ENCODE results near the gene RNASEH1. TPM values are rescaled to one million over a fixed set of nuclear protein-coding genes. Genes with fewer than 3 reads are reported as not detected.

The RNASEH1 gene
- total and polyA plus RNA-seq, 2 of the 13 experiments (the other 11 are each of a cell fraction or from before 2014, with no cell fraction given) = 14.5 to 57.4 TPM

- TF ChIP-seq ZNF142 (CRISPR knock-in tag; IDR thresholded peaks at IDR 0.05) = 0 out of 2 replicates have a peak, but pooled peaks have one; percentile 76
- peak; percentile 89; the same call in 1 of the 2 replicates for TF ChIP-seq RFXAP (CRISPR knock-in tag; IDR thresholded peaks at IDR 0.05; ENCODE audit: borderline replicate concordance)
- peak; percentile 52; the same call in 1 of the 2 replicates for TF ChIP-seq ZSCAN21 (CRISPR knock-in tag; IDR thresholded peaks at IDR 0.05; ENCODE audit: borderline replicate concordance)
- peak; percentile 53; the same call in 1 of the 2 replicates for TF ChIP-seq DMAP1 (CRISPR knock-in tag; IDR thresholded peaks at IDR 0.05)
- TF ChIP-seq ZNF598 (CRISPR knock-in tag; IDR thresholded peaks at IDR 0.05; ENCODE audit: borderline replicate concordance) = 0 out of 2 replicates have a peak, but pooled peaks have one; percentile 10
- no peak for TF ChIP-seq ZNF251 (CRISPR knock-in tag; IDR thresholded peaks at IDR 0.05)
- peak; percentile 72; the same call in 1 of the 2 replicates for TF ChIP-seq ZBTB43 (CRISPR knock-in tag; conservative IDR thresholded peaks at IDR 0.05)
- TF ChIP-seq MIER3 (CRISPR knock-in tag; IDR thresholded peaks at IDR 0.05; ENCODE audit: borderline replicate concordance) = 0 out of 2 replicates have a peak, but pooled peaks have one; percentile 16
- no peak for TF ChIP-seq ZFP36L2 (CRISPR knock-in tag; IDR thresholded peaks at IDR 0.05)
- TF ChIP-seq RELA (CRISPR knock-in tag; IDR thresholded peaks at IDR 0.05) = no peak
- 0 out of 2 replicates have a peak, but pooled peaks have one; percentile 70 for TF ChIP-seq ZNF678 (CRISPR knock-in tag; IDR thresholded peaks at IDR 0.05)
- TF ChIP-seq SOX6 (IDR thresholded peaks at IDR 0.05) = no peak
- TF ChIP-seq SOX6 (CRISPR knock-in tag; IDR thresholded peaks at IDR 0.05) = peak; percentile 41; the same call in 1 of the 2 replicates
- no peak for TF ChIP-seq ZNF317 (CRISPR knock-in tag; IDR thresholded peaks at IDR 0.05)
- peak; percentile 70; the same call in 1 of the 2 replicates for TF ChIP-seq HIVEP1 (CRISPR knock-in tag; IDR thresholded peaks at IDR 0.05)
- 0 out of 2 replicates have a peak, but pooled peaks have one; percentile 54 for TF ChIP-seq DNMT1 (CRISPR knock-in tag; IDR thresholded peaks at IDR 0.05)
- TF ChIP-seq MAX (IDR thresholded peaks at IDR 0.05) = 0 out of 2 replicates have a peak, but pooled peaks have one; percentile 45
- TF ChIP-seq BRD4 (CRISPR knock-in tag; IDR thresholded peaks at IDR 0.05) = 0 out of 2 replicates have a peak, but pooled peaks have one; percentile 50
- TF ChIP-seq MXD4 (CRISPR knock-in tag; IDR thresholded peaks at IDR 0.05) = peak; percentile 77; the same call in 1 of the 2 replicates
- peak; percentile 49; the same call in 1 of the 2 replicates for TF ChIP-seq IRF2 (CRISPR knock-in tag; IDR thresholded peaks at IDR 0.05)
- TF ChIP-seq ZFP37 (CRISPR knock-in tag; IDR thresholded peaks at IDR 0.05; ENCODE audit: borderline replicate concordance) = peak; percentile 61; the same call in 1 of the 2 replicates
- TF ChIP-seq ZNF343 (CRISPR knock-in tag; IDR thresholded peaks at IDR 0.05) = no peak
- 0 out of 2 replicates have a peak, but pooled peaks have one; percentile 38 for TF ChIP-seq ZNF12 (CRISPR knock-in tag; IDR thresholded peaks at IDR 0.05)
These were observed 21.2 kb downstream of the RNASEH1 start (continued) for GRCh38 chr2:3536682-3537632.

Data from HepG2 (cell line).